GM21367 (cell line): Measurements from ENCODE around the gene ASTN2.

Experiments used
- ATAC-seq: cut with Tn5 transposase; IDR thresholded peaks from one replicate; pipeline ENCODE4 v1.9.1; 2021; ENCODE audit not compliant: unreplicated experiment

The ASTN2 gene

GRCh38 chr9:117034866-117035265, 380.0 kb downstream of the ASTN2 start:
- no peak for ATAC-seq

- no peak for ATAC-seq
These were observed 384.5 kb downstream of the ASTN2 start for GRCh38 chr9:117030254-117030768.

- ATAC-seq, result no peak
These were observed 385.5 kb downstream of the ASTN2 start for GRCh38 chr9:117029341-117029740.

- ATAC-seq, result no peak
These were observed 386.6 kb downstream of the ASTN2 start for GRCh38 chr9:117028103-117028858.

- ATAC-seq, result no peak
These were observed 393.0 kb downstream of the ASTN2 start for GRCh38 chr9:117021906-117022305.

GRCh38 chr9:117018966-117019617, 395.8 kb downstream of the ASTN2 start:
- ATAC-seq, result no peak

GRCh38 chr9:117017414-117017985, 397.4 kb downstream of the ASTN2 start:
- ATAC-seq, result no peak

GRCh38 chr9:117014061-117014460, 400.8 kb downstream of the ASTN2 start:
- no peak for ATAC-seq

- ATAC-seq, result no peak
These were observed 401.3 kb downstream of the ASTN2 start for GRCh38 chr9:117013440-117013995.

GRCh38 chr9:117010061-117010460, 404.8 kb downstream of the ASTN2 start:
- no peak for ATAC-seq

- ATAC-seq, result no peak
These were observed 406.0 kb downstream of the ASTN2 start for GRCh38 chr9:117008876-117009275.

- ATAC-seq, result no peak
These were observed 406.4 kb downstream of the ASTN2 start for GRCh38 chr9:117008461-117008860.

- no peak for ATAC-seq
These were observed 412.2 kb downstream of the ASTN2 start for GRCh38 chr9:117002686-117003085.

- ATAC-seq, result no peak
These were observed 414.0 kb downstream of the ASTN2 start for GRCh38 chr9:117000834-117001233.

- ATAC-seq, result no peak
These were observed 414.6 kb downstream of the ASTN2 start for GRCh38 chr9:117000196-117000723.

- ATAC-seq, result no peak
These were observed 416.6 kb downstream of the ASTN2 start for GRCh38 chr9:116998305-116998704.

GRCh38 chr9:116992865-116993264, 422.0 kb downstream of the ASTN2 start:
- no peak for ATAC-seq

GRCh38 chr9:116991051-116991450, 423.8 kb downstream of the ASTN2 start:
- no peak for ATAC-seq

- no peak for ATAC-seq
These were observed 424.3 kb downstream of the ASTN2 start for GRCh38 chr9:116990592-116990991.

GRCh38 chr9:116987721-116988485, 427.0 kb downstream of the ASTN2 start:
- no peak for ATAC-seq

GRCh38 chr9:116986015-116986414, 428.8 kb downstream of the ASTN2 start:
- no peak for ATAC-seq
